HepG2 (cell line): ENCODE measurements around the gene SUCLG1. TPM values are rescaled to one million over a fixed set of nuclear protein-coding genes. Genes with fewer than 3 reads are reported as not detected.

Experiments used
- EP300 ChIP-seq, 3 experiments: sonication (generic) in 1 of 3; formaldehyde crosslinking in 1 of 3; IDR thresholded peaks; 2 replicates each; pipeline versions ENCODE4 v1.5.1 to v1.6.1; 2011 to 2020; ENCODE audit warnings: low read depth in 2 of 3, low read length in 2 of 3, borderline replicate concordance in 1 of 3, improper control_type of control experiment in 1 of 3, mild to moderate bottlenecking in 1 of 3, missing genetic modification reagents in 1 of 3, moderate library complexity in 1 of 3
- FOXA3 ChIP-seq: IDR thresholded peaks from 2 replicates; pipeline ENCODE4 v1.6.1; 2016; ENCODE audit warnings: missing genetic modification reagents, missing compliant biosample characterization
- GATAD2A ChIP-seq: IDR thresholded peaks from 2 replicates; pipeline ENCODE4 v1.6.1; 2016
- KLF16 ChIP-seq, 2 experiments: sonication (generic) in 1 of 2; formaldehyde crosslinking in 1 of 2; IDR thresholded peaks; 2 replicates each; pipeline versions ENCODE4 v1.6.1 to v1.8.0; 2016 to 2023; ENCODE audit warnings: missing genetic modification reagents in 2 of 2, missing compliant biosample characterization in 1 of 2
- NCOA2 ChIP-seq: sonication (generic); formaldehyde crosslinking; IDR thresholded peaks from 2 replicates; pipeline ENCODE4 v1.8.0; 2022; ENCODE audit warnings: inconsistent platforms
- NR2F6 ChIP-seq, 2 experiments: IDR thresholded peaks; 2 replicates each; pipeline ENCODE4 v1.6.1; 2016; ENCODE audit warnings: antibody characterized with exemption in 1 of 2, mild to moderate bottlenecking in 1 of 2
- SAP130 ChIP-seq: IDR thresholded peaks from 2 replicates; pipeline ENCODE4 v1.6.1; 2016; ENCODE audit warnings: low read depth
- TBX2 ChIP-seq: sonication (generic); formaldehyde crosslinking; IDR thresholded peaks from 2 replicates; pipeline ENCODE4 v1.5.0; 2020; ENCODE audit warnings: missing genetic modification reagents, mild to moderate bottlenecking, borderline replicate concordance
- ZEB1 ChIP-seq: IDR thresholded peaks from 2 replicates; pipeline ENCODE4 v1.6.1; 2012; ENCODE audit warnings: mild to moderate bottlenecking, low read depth, inconsistent platforms; ENCODE audit not compliant: insufficient replicate concordance
- ZMYM4 ChIP-seq: sonication (generic); formaldehyde crosslinking; IDR thresholded peaks from 2 replicates; pipeline ENCODE4 v1.8.1; 2023; ENCODE audit warnings: mild to moderate bottlenecking, missing genetic modification reagents
- polyA plus RNA-seq, 8 experiments: library from polyadenylated mRNA; depleted of rRNA in 3 of 8; stranded (reverse) in 7 of 8; unstranded in 1 of 8; fragments of >200 nt; fragmentation: Illumina TruSeq in 4 of 8; extraction: Trizol in 4 of 8; gene quantifications; 2 replicates each; pipeline versions ENCODE4 v1.2.1 to v1.2.3, GENCODE V29; 2011 to 2016; ENCODE audit warnings: low read depth in 4 of 8, missing spikeins in 1 of 8, mixed read lengths in 1 of 8; ENCODE audit not compliant: insufficient read depth in 1 of 8
- total RNA-seq, 5 experiments: library from RNA; depleted of rRNA; stranded (reverse); fragments of >200 nt; fragmentation: Illumina TruSeq; extraction: Trizol; gene quantifications; 2 replicates each; pipeline ENCODE4 v1.2.3, GENCODE V29; 2016; ENCODE audit warnings: low read depth in 1 of 5
- TF ChIP-seq, protein P1 (sequence below): sonication (generic); formaldehyde crosslinking; IDR thresholded peaks from 2 replicates; pipeline ENCODE4 v1.5.1; 2020; ENCODE audit warnings: mild to moderate bottlenecking, missing genetic modification reagents, borderline replicate concordance
- TF ChIP-seq, protein P2 (sequence below): sonication (generic); formaldehyde crosslinking; IDR thresholded peaks from 2 replicates; pipeline ENCODE4 v1.4.0; 2020; ENCODE audit warnings: missing genetic modification reagents, borderline replicate concordance
- TF ChIP-seq, protein P3 (sequence below): sonication (generic); formaldehyde crosslinking; IDR thresholded peaks from 2 replicates; pipeline ENCODE4 v1.4.0; 2020; ENCODE audit warnings: mild to moderate bottlenecking, missing genetic modification reagents

The SUCLG1 gene
- total and polyA plus RNA-seq, 2 of the 13 experiments (the other 11 are each of a cell fraction or from before 2014, with no cell fraction given), result 58.7 to 121 TPM

DNA sequence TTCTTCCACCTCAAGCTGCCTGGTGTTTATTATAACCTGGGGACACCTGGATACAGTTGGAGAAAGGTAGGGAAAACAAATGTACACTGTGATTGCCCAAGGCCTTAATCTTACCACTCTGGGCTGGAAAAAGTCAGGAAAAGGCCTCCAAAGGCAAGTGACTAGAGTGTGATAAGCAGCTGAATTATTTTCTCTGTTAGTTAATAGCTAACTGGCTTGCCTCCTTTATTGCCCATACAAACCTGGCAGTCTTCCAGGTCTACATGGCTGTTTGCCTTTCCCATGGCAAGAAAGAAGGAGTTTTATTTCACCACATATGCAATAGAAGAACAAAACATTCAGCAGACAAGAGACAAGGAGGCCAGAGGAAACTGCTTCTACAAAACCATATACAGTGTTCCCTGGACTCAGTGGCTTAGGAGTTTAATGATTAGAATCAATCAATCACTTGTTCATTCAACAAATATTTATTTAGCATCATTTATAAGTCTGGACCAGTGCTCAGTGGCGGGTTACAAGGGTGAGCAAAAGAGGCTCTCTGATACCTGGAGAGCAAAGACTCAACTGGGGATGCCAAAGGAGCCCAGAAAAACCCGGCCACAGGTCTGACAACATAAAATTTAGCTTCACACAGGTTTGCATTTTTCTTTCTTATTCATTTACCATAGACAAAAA lies 27.5 kb upstream of the SUCLG1 start (continued):
- TF ChIP-seq, protein P1, sequence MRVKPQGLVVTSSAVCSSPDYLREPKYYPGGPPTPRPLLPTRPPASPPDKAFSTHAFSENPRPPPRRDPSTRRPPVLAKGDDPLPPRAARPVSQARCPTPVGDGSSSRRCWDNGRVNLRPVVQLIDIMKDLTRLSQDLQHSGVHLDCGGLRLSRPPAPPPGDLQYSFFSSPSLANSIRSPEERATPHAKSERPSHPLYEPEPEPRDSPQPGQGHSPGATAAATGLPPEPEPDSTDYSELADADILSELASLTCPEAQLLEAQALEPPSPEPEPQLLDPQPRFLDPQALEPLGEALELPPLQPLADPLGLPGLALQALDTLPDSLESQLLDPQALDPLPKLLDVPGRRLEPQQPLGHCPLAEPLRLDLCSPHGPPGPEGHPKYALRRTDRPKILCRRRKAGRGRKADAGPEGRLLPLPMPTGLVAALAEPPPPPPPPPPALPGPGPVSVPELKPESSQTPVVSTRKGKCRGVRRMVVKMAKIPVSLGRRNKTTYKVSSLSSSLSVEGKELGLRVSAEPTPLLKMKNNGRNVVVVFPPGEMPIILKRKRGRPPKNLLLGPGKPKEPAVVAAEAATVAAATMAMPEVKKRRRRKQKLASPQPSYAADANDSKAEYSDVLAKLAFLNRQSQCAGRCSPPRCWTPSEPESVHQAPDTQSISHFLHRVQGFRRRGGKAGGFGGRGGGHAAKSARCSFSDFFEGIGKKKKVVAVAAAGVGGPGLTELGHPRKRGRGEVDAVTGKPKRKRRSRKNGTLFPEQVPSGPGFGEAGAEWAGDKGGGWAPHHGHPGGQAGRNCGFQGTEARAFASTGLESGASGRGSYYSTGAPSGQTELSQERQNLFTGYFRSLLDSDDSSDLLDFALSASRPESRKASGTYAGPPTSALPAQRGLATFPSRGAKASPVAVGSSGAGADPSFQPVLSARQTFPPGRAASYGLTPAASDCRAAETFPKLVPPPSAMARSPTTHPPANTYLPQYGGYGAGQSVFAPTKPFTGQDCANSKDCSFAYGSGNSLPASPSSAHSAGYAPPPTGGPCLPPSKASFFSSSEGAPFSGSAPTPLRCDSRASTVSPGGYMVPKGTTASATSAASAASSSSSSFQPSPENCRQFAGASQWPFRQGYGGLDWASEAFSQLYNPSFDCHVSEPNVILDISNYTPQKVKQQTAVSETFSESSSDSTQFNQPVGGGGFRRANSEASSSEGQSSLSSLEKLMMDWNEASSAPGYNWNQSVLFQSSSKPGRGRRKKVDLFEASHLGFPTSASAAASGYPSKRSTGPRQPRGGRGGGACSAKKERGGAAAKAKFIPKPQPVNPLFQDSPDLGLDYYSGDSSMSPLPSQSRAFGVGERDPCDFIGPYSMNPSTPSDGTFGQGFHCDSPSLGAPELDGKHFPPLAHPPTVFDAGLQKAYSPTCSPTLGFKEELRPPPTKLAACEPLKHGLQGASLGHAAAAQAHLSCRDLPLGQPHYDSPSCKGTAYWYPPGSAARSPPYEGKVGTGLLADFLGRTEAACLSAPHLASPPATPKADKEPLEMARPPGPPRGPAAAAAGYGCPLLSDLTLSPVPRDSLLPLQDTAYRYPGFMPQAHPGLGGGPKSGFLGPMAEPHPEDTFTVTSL (CRISPR knock-in tag), result 0 out of 2 replicates have a peak, but pooled peaks have one; percentile 47
- TF ChIP-seq, protein P2, sequence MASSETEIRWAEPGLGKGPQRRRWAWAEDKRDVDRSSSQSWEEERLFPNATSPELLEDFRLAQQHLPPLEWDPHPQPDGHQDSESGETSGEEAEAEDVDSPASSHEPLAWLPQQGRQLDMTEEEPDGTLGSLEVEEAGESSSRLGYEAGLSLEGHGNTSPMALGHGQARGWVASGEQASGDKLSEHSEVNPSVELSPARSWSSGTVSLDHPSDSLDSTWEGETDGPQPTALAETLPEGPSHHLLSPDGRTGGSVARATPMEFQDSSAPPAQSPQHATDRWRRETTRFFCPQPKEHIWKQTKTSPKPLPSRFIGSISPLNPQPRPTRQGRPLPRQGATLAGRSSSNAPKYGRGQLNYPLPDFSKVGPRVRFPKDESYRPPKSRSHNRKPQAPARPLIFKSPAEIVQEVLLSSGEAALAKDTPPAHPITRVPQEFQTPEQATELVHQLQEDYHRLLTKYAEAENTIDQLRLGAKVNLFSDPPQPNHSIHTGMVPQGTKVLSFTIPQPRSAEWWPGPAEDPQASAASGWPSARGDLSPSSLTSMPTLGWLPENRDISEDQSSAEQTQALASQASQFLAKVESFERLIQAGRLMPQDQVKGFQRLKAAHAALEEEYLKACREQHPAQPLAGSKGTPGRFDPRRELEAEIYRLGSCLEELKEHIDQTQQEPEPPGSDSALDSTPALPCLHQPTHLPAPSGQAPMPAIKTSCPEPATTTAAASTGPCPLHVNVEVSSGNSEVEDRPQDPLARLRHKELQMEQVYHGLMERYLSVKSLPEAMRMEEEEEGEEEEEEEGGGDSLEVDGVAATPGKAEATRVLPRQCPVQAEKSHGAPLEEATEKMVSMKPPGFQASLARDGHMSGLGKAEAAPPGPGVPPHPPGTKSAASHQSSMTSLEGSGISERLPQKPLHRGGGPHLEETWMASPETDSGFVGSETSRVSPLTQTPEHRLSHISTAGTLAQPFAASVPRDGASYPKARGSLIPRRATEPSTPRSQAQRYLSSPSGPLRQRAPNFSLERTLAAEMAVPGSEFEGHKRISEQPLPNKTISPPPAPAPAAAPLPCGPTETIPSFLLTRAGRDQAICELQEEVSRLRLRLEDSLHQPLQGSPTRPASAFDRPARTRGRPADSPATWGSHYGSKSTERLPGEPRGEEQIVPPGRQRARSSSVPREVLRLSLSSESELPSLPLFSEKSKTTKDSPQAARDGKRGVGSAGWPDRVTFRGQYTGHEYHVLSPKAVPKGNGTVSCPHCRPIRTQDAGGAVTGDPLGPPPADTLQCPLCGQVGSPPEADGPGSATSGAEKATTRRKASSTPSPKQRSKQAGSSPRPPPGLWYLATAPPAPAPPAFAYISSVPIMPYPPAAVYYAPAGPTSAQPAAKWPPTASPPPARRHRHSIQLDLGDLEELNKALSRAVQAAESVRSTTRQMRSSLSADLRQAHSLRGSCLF (CRISPR knock-in tag), result no peak
- peak; percentile 48; the same call in 1 of the 2 replicates for TF ChIP-seq ZMYM4 (CRISPR knock-in tag)
- peak; percentile 22; the same call in 1 of the 2 replicates for TF ChIP-seq FOXA3 (CRISPR knock-in tag)
- peak in 1 of 2 experiments; percentile 54; a peak in 1 of 4 replicates for TF ChIP-seq EP300 (IDR thresholded peaks at IDR 0.05; ENCODE audit: low read depth in 2 of 2, low read length in 2 of 2)
- TF ChIP-seq EP300 (CRISPR knock-in tag; IDR thresholded peaks at IDR 0.05; ENCODE audit: borderline replicate concordance), result no peak
- TF ChIP-seq GATAD2A (CRISPR knock-in tag), result peak; percentile 36; the same call in 1 of the 2 replicates
- 0 out of 2 replicates have a peak, but pooled peaks have one; percentile 17 for TF ChIP-seq NCOA2 (CRISPR knock-in tag)
- peak; percentile 28; the same call in 1 of the 2 replicates for TF ChIP-seq TBX2
- 0 out of 4 replicates have a peak, but pooled peaks of 1 of the 2 experiments have one; percentile 23 for TF ChIP-seq KLF16 (CRISPR knock-in tag; IDR thresholded peaks at IDR 0.05)
- no peak for TF ChIP-seq NR2F6 (IDR thresholded peaks at IDR 0.05)
- TF ChIP-seq NR2F6 (CRISPR knock-in tag; IDR thresholded peaks at IDR 0.05), result 0 out of 2 replicates have a peak, but pooled peaks have one; percentile 14
- peak; percentile 79 for TF ChIP-seq ZEB1
- TF ChIP-seq, protein P3, sequence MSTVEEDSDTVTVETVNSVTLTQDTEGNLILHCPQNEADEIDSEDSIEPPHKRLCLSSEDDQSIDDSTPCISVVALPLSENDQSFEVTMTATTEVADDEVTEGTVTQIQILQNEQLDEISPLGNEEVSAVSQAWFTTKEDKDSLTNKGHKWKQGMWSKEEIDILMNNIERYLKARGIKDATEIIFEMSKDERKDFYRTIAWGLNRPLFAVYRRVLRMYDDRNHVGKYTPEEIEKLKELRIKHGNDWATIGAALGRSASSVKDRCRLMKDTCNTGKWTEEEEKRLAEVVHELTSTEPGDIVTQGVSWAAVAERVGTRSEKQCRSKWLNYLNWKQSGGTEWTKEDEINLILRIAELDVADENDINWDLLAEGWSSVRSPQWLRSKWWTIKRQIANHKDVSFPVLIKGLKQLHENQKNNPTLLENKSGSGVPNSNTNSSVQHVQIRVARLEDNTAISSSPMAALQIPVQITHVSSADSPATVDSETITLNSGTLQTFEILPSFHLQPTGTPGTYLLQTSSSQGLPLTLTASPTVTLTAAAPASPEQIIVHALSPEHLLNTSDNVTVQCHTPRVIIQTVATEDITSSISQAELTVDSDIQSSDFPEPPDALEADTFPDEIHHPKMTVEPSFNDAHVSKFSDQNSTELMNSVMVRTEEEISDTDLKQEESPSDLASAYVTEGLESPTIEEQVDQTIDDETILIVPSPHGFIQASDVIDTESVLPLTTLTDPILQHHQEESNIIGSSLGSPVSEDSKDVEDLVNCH (CRISPR knock-in tag), result no peak
- TF ChIP-seq SAP130 (CRISPR knock-in tag), result 0 out of 2 replicates have a peak, but pooled peaks have one; percentile 29
